GM12872 (cell line): ENCODE data around the gene CASP9.

ENCODE experiments used
- CTCF ChIP-seq: IDR thresholded peaks from 3 replicates; pipeline ENCODE4 v1.5.1; 2011; ENCODE audit warnings: low read depth, mild to moderate bottlenecking, low read length, moderate library complexity; ENCODE audit not compliant: insufficient read depth

Gene CASP9

GRCh38 chr1:15469361-15469760 is 54.7 kb downstream of the CASP9 start:
- TF ChIP-seq CTCF, result no peak

GRCh38 chr1:15468145-15468544 is 55.9 kb downstream of the CASP9 start:
- no peak for TF ChIP-seq CTCF

- TF ChIP-seq CTCF, result no peak
Measured at GRCh38 chr1:15465674-15466073, 58.3 kb downstream of the CASP9 start.

GRCh38 chr1:15460708-15461095 is 63.3 kb downstream of the CASP9 start:
- no peak for TF ChIP-seq CTCF

GRCh38 chr1:15459771-15460707 is 64.0 kb downstream of the CASP9 start:
- TF ChIP-seq CTCF, result no peak

GRCh38 chr1:15457585-15457984 is 66.4 kb downstream of the CASP9 start:
- TF ChIP-seq CTCF, result no peak

GRCh38 chr1:15456313-15456954 is 67.6 kb downstream of the CASP9 start, which contains the start of gene CELA2A:
CELA2A (plus strand) TSS chr1:15456732; CDS start chr1:15456754, 22 bp downstream.
- TF ChIP-seq CTCF, result no peak
